NCI-H1694 (cell line): ENCODE measurements around the gene ZDHHC16.
"Not testable (repeated sequence)": the region's sequence is repeated elsewhere in the genome, so short reads cannot be mapped to it uniquely, and the experiment has no call there.

Source experiments
- DNase-seq: peaks from one replicate; lab custom pipeline; 2025; lab: John Stamatoyannopoulos, UW

ZDHHC16 gene

DNA sequence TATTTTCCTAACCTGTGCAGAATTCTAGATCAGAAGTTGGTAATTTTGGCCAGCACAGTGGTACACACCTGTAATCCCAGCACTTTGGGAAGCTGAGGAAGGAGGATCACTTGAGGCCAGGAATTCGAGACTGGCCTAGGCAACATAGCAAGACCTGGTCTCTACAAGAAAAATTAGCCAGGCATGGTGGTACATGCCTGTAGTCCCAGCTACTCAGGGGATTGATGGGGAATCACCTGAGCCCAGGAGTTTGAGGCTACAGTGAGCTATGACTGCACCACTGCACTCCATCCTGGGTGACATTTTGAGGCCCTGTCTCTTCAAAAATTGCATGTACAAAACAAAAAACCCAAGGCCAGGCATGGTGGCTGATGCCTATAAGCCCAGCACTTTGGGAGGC is 11.4 kb upstream of the ZDHHC16 start:
- no peak for DNase-seq

DNA sequence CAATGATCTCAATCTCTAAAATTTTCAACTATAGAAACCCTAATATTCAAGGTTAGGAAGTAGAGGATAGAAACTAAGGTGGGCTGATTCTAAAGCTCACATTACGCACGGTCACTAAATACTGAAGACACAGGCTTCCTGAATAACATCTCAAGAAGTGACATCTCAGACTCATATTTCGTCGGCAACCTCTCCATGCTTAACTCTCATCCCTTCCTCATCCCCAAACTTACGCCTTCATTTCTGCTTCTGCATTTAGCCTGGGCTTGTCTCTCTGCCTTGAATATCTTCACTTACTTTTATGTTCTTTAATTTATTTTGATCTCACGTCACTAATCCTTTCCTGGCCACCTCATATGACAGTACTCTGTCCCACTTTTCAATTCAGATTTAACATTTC is 10.8 kb upstream of the ZDHHC16 start:
- DNase-seq, result no peak

- DNase-seq, result no peak
Observed at GRCh38 chr10:97442277-97442676, 3.7 kb upstream of the ZDHHC16 start.

- no peak for DNase-seq
Observed at GRCh38 chr10:97444212-97444611, 1.8 kb upstream of the ZDHHC16 start.

DNA sequence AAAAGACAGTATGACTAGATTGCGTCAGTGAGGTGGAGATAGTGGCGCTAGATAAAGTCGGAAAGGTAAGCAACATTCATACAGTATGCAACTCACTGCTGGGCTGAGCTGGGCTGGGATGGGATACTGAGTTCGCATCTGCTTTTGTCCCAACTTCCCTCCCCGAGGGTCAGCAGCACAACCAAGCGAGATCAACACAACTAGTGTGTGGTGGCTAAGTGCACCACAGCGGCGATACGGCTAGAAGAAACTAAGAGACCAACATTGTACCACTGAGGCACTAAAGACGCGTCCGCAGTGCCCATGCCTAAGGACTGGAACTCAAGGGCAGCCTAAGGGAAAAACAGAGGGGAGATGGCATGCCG is 636 bp upstream of the ZDHHC16 start:
- no peak for DNase-seq

DNA sequence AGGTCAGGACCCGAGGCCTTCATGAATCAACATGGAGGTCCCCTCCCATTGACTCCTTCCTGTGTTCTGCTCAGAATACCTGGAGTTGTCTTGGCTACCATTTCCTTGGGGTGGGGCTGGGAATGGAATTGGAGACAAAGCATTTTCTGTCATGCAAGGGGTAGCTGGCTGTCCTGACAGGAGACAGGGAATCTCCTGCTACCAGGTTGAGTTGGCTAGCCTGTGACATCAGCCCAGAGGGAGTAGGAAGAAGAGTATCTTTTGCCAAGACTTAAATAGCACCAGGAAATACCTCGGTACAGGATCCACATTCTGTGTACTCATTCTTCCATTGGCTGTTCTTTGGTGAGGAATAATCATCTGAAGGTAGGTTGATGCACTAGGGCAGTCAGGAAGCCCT is 4.9 kb downstream of the ZDHHC16 start:
- no peak for DNase-seq

GRCh38 chr10:97451605-97452004 is 5.6 kb downstream of the ZDHHC16 start:
- no peak for DNase-seq

DNA sequence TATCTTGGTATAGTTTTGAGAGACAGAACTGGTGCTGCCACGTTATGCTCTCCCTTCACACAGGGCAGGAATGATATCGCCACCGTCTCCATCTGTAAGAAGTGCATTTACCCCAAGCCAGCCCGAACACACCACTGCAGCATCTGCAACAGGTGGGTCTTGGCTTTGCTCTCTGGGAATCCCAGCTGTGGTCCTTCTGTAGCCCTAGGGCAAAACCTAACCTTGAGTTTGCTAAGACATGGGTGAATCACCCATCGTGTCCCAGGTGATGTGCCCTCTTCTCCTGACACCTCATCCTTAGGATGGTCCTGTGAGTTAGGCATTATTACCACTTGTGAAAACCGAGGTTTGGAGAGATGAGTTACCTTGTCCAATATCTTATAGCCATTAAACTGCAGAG is 6.4 kb downstream of the ZDHHC16 start:
- DNase-seq, result no peak

DNA sequence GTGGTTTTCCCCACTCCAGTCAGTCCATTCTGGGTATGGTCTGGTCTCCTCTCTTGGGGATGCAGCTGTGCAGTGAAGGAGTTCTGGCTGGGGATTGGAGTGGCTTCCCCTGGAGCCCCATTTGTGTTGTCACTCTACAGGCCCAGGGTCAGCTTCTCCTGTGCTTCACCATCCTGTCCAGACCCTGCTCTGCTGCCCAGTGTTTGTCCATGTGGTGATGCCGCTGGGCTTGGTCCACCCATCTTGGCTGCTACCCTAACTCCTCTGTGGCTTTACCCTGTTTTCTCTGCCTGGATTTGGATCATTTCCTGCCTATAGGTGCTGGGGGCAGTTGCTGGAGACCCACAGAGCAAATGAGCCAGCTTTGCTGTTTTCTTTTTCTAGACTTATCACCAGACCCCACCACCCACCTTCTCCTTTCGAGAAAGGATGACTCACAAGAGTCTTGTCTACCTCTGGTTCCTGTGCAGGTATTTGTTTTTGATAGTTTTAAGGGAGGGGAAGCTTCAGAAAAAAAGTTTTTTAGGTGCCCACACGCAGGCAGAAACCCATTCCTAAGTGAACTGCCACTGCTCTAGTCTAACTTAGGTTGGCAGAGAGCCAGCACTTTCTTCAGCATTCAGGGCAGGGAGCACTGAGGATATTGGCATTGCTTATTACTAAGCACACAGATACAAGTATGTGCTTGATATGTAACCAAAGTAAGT is 8.5 kb downstream of the ZDHHC16 start:
- DNase-seq, result no peak

- DNase-seq, result no peak
Observed at GRCh38 chr10:97456034-97456685, 10.2 kb downstream of the ZDHHC16 start.

- DNase-seq, result no peak
Observed at GRCh38 chr10:97456686-97457065, 10.7 kb downstream of the ZDHHC16 start.

GRCh38 chr10:97459111-97459510 is 13.1 kb downstream of the ZDHHC16 start:
- no peak for DNase-seq

DNA sequence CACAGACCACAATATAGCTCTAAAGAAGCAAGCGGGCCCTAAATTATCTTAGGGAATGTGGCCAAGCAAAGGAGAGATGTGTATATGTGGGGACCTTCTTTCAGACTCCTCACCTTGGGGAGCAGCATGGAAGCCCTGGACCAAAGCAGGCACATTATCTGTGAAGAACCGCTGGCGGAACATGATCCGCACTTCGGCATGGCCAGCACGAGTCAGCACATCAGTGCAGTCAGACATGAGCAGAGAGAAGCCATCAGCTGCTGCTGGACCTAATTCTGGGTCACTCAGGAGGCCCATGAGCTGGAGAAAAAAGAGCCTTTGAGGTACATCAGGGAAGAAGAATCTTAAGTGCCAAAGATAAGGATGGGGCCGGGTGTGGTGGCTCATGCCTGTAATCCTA is 14.0 kb downstream of the ZDHHC16 start:
- DNase-seq, result no peak

GRCh38 chr10:97462309-97462708 is 16.3 kb downstream of the ZDHHC16 start:
- no peak for DNase-seq

GRCh38 chr10:97463363-97464132 is 17.6 kb downstream of the ZDHHC16 start:
- peak; percentile 33 for DNase-seq

GRCh38 chr10:97464226-97464625 is 18.3 kb downstream of the ZDHHC16 start:
- DNase-seq, result no peak

DNA sequence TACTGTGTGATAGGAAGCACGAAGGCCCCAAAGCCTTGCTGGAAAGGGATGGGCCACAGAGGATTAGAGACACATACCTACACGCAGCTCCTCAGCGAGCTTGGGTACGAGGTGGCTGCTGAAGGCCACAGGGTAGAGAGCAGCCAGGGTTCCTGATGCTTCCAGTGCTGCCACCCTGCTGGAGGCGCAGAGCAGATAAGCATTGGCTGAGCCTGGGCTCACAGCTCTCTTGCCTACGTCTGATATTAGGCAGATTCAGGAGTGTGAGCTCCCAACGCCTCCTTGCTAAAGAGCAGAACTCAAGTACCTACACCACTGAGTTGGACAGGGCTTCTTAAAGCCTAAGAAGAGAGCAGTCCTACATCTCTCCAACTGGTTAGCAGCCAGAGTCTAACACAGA is 20.0 kb downstream of the ZDHHC16 start:
- no peak for DNase-seq

- DNase-seq, result no peak
Observed at GRCh38 chr10:97466755-97467154, 20.8 kb downstream of the ZDHHC16 start.

- no peak for DNase-seq
Observed at GRCh38 chr10:97468162-97468561, 22.2 kb downstream of the ZDHHC16 start.

- DNase-seq, result not testable (repeated sequence)
Observed at GRCh38 chr10:97468781-97469180, 22.8 kb downstream of the ZDHHC16 start.

DNA sequence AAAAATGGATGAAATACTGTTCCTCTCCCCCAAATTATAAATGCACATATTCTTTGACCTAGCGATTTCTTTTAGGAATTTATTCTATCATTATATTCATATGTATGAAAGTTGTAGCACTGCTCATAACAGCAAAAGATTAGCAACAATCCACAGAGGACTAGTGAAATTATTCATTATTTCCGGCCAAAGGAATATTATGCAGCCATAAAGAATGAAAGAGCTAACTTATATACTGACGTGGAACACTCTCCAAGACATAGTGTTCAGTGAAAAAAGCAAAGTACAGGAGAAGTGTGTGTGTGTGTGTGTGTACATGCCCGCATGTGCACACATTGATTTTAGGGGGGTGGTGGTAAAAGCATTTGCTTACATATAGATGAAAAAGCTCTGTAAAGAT is 28.9 kb downstream of the ZDHHC16 start:
- DNase-seq, result no peak

GRCh38 chr10:97475936-97476594 is 30.1 kb downstream of the ZDHHC16 start:
- no peak for DNase-seq

GRCh38 chr10:97479410-97479809 is 33.4 kb downstream of the ZDHHC16 start:
- not testable (repeated sequence) for DNase-seq
